Endodermal cell (in vitro differentiated cells): ENCODE data around the gene GSG1L. TPM values are rescaled to one million over a fixed set of nuclear protein-coding genes. Genes with fewer than 3 reads are reported as not detected.

Experiments
- DNase-seq: peaks from one replicate; pipeline ENCODE4 v3.0.0-alpha.2; 2017
- H3K27ac ChIP-seq: 2 replicates; pipeline ENCODE4 v1.5.1; 2013; ENCODE audit warnings: mild to moderate bottlenecking, low read depth, low read length, moderate library complexity
- H3K27me3 ChIP-seq: 2 replicates; pipeline ENCODE4 v1.6.1; 2013; ENCODE audit warnings: mild to moderate bottlenecking, low read length, moderate library complexity; ENCODE audit not compliant: insufficient read depth, control insufficient read depth, poor library complexity, severe bottlenecking
- H3K36me3 ChIP-seq: 2 replicates; pipeline ENCODE4 v1.7.0; 2013; ENCODE audit warnings: mild to moderate bottlenecking, low read length, moderate library complexity; ENCODE audit not compliant: control insufficient read depth, insufficient read depth
- H3K4me1 ChIP-seq: one replicate; pipeline ENCODE4 v1.7.0; 2013; ENCODE audit warnings: low read length; ENCODE audit not compliant: control insufficient read depth, insufficient read depth
- H3K4me3 ChIP-seq: 2 replicates; pipeline ENCODE4 v1.5.1; 2013; ENCODE audit warnings: mild to moderate bottlenecking, low read length, moderate library complexity
- H3K9ac ChIP-seq: 2 replicates; pipeline ENCODE4 v1.6.1; 2013; ENCODE audit warnings: mild to moderate bottlenecking, low read length, moderate library complexity; ENCODE audit not compliant: poor library complexity, severe bottlenecking; ENCODE audit errors: extremely low read depth
- H3K9me3 ChIP-seq: 2 replicates; pipeline ENCODE4 v1.6.1; 2013; ENCODE audit warnings: mild to moderate bottlenecking, low read length, moderate library complexity; ENCODE audit not compliant: control insufficient read depth
- H3K27ac Mint-ChIP-seq: 2 replicates; pipeline ENCODE4 v1.8.0; 2020; ENCODE audit warnings: mixed read lengths
- H3K27me3 Mint-ChIP-seq: 2 replicates; pipeline ENCODE4 v1.8.0; 2021; ENCODE audit warnings: mild to moderate bottlenecking, mixed read lengths; ENCODE audit not compliant: insufficient read depth
- H3K36me3 Mint-ChIP-seq: 2 replicates; pipeline ENCODE4 v1.8.0; 2020; ENCODE audit warnings: low read depth, mixed read lengths
- H3K4me1 Mint-ChIP-seq: 2 replicates; pipeline ENCODE4 v1.8.0; 2020; ENCODE audit warnings: mixed read lengths
- H3K4me3 Mint-ChIP-seq: 2 replicates; pipeline ENCODE4 v1.8.0; 2020; ENCODE audit warnings: mild to moderate bottlenecking, moderate library complexity, mixed read lengths
- H3K9me3 Mint-ChIP-seq: 2 replicates; pipeline ENCODE4 v1.8.0; 2020; ENCODE audit warnings: mild to moderate bottlenecking, mixed read lengths
- CTCF ChIP-seq: fragments of 200-600 bp; sonication (generic); conservative IDR thresholded peaks from 2 replicates; pipeline ENCODE4 v1.5.0; 2021; ENCODE audit warnings: antibody characterized with exemption, mild to moderate bottlenecking
- WGBS, 2 experiments: methylation state at CpG; one replicate each; pipeline versions ENCODE4 v1.1.5 to v1.1.7; 2013; ENCODE audit warnings: missing lambda C conversion rate in 2 of 2, mixed read lengths in 1 of 2; ENCODE audit not compliant: insufficient coverage in 1 of 2, insufficient read length in 1 of 2; 5-methylcytosine and 5-hydroxymethylcytosine counted together
- total RNA-seq, 2 donors: library from RNA; stranded (reverse); fragmentation: NEBNext Ultra II Directional in 1 of 2; extraction: Animal tissue kit (Norgen Biotek cat#: 25700) in 1 of 2; gene quantifications; 2 replicates in 1 of 2; 3 replicates in 1 of 2; pipeline ENCODE4 v1.2.1, GENCODE V29; 2021

The GSG1L gene
- total RNA-seq, 2 donors from 2014 or later, result 0.24 TPM; not detected in 1

- peaks cover 5% of the 10 kb centered on the region for H3K9me3 ChIP-seq
- H3K36me3 ChIP-seq, result no peaks in the 10 kb centered on the region
- no peak overlapping the region for H3K4me3 ChIP-seq
- TF ChIP-seq CTCF, result peak; percentile 87
- no peak overlapping the region for H3K27ac ChIP-seq
- no peaks in the 10 kb centered on the region for H3K4me1 Mint-ChIP-seq
- H3K9me3 Mint-ChIP-seq, result peaks cover 28% of the 10 kb centered on the region
- peaks cover 13% of the 10 kb centered on the region for H3K27me3 Mint-ChIP-seq
- no peak overlapping the region for H3K27ac Mint-ChIP-seq
- H3K4me1 ChIP-seq, result no peaks in the 10 kb centered on the region
- peak; percentile 98 for DNase-seq
- WGBS, 2 experiments, result 45 to 52% methylated on average over 14 to 19 of the region's 19 CpGs
- no peak overlapping the region for H3K9ac ChIP-seq
- H3K27me3 ChIP-seq, result peaks cover 6% of the 10 kb centered on the region
- H3K4me3 Mint-ChIP-seq, result no peak overlapping the region
- no peaks in the 10 kb centered on the region for H3K36me3 Mint-ChIP-seq
These were observed 196.1 kb downstream of the GSG1L start for GRCh38 chr16:27867122-27868110.

GRCh38 chr16:27863377-27863776 is 200.1 kb downstream of the GSG1L start:
- no peaks in the 10 kb centered on the region for H3K27me3 ChIP-seq
- no peaks in the 10 kb centered on the region for H3K4me1 ChIP-seq
- Mint-ChIP-seq H3K36me3 (no peaks in the 10 kb centered on the region), H3K4me1 (no peaks in the 10 kb centered on the region), H3K27me3 (peaks cover 4% of the 10 kb centered on the region), H3K4me3 (no peak overlapping the region), H3K9me3 (peaks cover 20% of the 10 kb centered on the region), H3K27ac (no peak overlapping the region)
- H3K36me3 ChIP-seq, result no peaks in the 10 kb centered on the region
- WGBS, 2 experiments, result 77 to 100% methylated on average over 1 of the region's 1 CpG
- no peak overlapping the region for H3K27ac ChIP-seq
- no peak for DNase-seq
- no peak overlapping the region for H3K4me3 ChIP-seq
- TF ChIP-seq CTCF, result no peak
- peaks cover 5% of the 10 kb centered on the region for H3K9me3 ChIP-seq
- H3K9ac ChIP-seq, result no peak overlapping the region

GRCh38 chr16:27862953-27863352 is 200.6 kb downstream of the GSG1L start:
- H3K27me3 Mint-ChIP-seq, result peaks cover 4% of the 10 kb centered on the region
- H3K27me3 ChIP-seq, result no peaks in the 10 kb centered on the region
- DNase-seq, result no peak

More at GRCh38 chr16:27862953-27863352, 200.6 kb downstream of the GSG1L start:
- no peak for TF ChIP-seq CTCF
- no peaks in the 10 kb centered on the region for H3K4me1 ChIP-seq
- Mint-ChIP-seq H3K9me3 (peaks cover 20% of the 10 kb centered on the region), H3K27ac (no peak overlapping the region), H3K36me3 (no peaks in the 10 kb centered on the region), H3K4me1 (no peaks in the 10 kb centered on the region), H3K4me3 (no peak overlapping the region)
- 100% methylated on average over 1 of the region's 1 CpG; no CpG with 5 or more reads in 1 of the 2 experiments for WGBS, 2 experiments
- H3K36me3 ChIP-seq, result no peaks in the 10 kb centered on the region
- no peak overlapping the region for H3K4me3 ChIP-seq
- peaks cover 3% of the 10 kb centered on the region for H3K9me3 ChIP-seq
- H3K27ac ChIP-seq, result no peak overlapping the region
- no peak overlapping the region for H3K9ac ChIP-seq
